ENCODE results near the gene ZC3HAV1. TPM values are rescaled to one million over a fixed set of nuclear protein-coding genes. Genes with fewer than 3 reads are reported as not detected.
A peak's percentile ranks its signal among the peaks of the same experiment; 100 is the strongest.
"Not testable (repeated sequence)": the region's sequence is repeated elsewhere in the genome, so short reads cannot be mapped to it uniquely, and the experiment has no call there.

Gene ZC3HAV1
- total RNA-seq, 1 donor from 2014 or later = 43.6 TPM

- H3K4me3 ChIP-seq = no peak overlapping the region
- H3K4me1 ChIP-seq = peaks cover 7% of the 10 kb centered on the region
- intact Hi-C loops (cut with DNase I) = no loop called here
- H3K36me3 ChIP-seq = peaks cover 95% of the 10 kb centered on the region
- H3K27ac ChIP-seq = no peak overlapping the region
- no peaks in the 10 kb centered on the region for H3K9me3 ChIP-seq
- no peak for TF ChIP-seq CTCF (IDR thresholded peaks at IDR 0.05)
- DNase-seq (no peak), ATAC-seq (no peak)
- no peaks in the 10 kb centered on the region for H3K27me3 ChIP-seq (ENCODE audit: low read depth)
Measured at GRCh38 chr7:139060695-139061237, 48.8 kb downstream of the ZC3HAV1 start.

- ATAC-seq (no peak), DNase-seq (no peak)
- Histone ChIP-seq H3K27me3 (ENCODE audit: low read depth) (no peaks in the 10 kb centered on the region), H3K4me1 (peaks cover 7% of the 10 kb centered on the region), H3K36me3 (peaks cover 95% of the 10 kb centered on the region), H3K4me3 (no peak overlapping the region), H3K9me3 (no peaks in the 10 kb centered on the region), H3K27ac (no peak overlapping the region)
- no peak for TF ChIP-seq CTCF (IDR thresholded peaks at IDR 0.05)
- intact Hi-C loops (cut with DNase I) = no loop called here
Measured at GRCh38 chr7:139059905-139060304, 49.6 kb downstream of the ZC3HAV1 start.

- H3K27ac ChIP-seq = no peak overlapping the region
- no peak for TF ChIP-seq CTCF (IDR thresholded peaks at IDR 0.05)
- H3K27me3 ChIP-seq (ENCODE audit: low read depth) = no peaks in the 10 kb centered on the region
- DNase-seq (no peak), ATAC-seq (peak in 1 of 2 donors; percentile 32)
- intact Hi-C loops (cut with DNase I) = no loop called here
- no peaks in the 10 kb centered on the region for H3K9me3 ChIP-seq
- H3K4me1 ChIP-seq = peaks cover 7% of the 10 kb centered on the region
- peaks cover 95% of the 10 kb centered on the region for H3K36me3 ChIP-seq
- H3K4me3 ChIP-seq = no peak overlapping the region
Measured at GRCh38 chr7:139058943-139059342, 50.6 kb downstream of the ZC3HAV1 start.

- no peak overlapping the region for H3K27ac ChIP-seq
- H3K4me1 ChIP-seq = peaks cover 7% of the 10 kb centered on the region
- ATAC-seq (no peak), DNase-seq (no peak)
- no peaks in the 10 kb centered on the region for H3K27me3 ChIP-seq (ENCODE audit: low read depth)
- intact Hi-C loops (cut with DNase I) = no loop called here
- TF ChIP-seq CTCF (IDR thresholded peaks at IDR 0.05) = no peak
- H3K9me3 ChIP-seq = no peaks in the 10 kb centered on the region
- peaks cover 95% of the 10 kb centered on the region for H3K36me3 ChIP-seq
- H3K4me3 ChIP-seq = no peak overlapping the region
Measured at GRCh38 chr7:139055674-139056073, 53.8 kb downstream of the ZC3HAV1 start.

GRCh38 chr7:139054656-139055055, 54.9 kb downstream of the ZC3HAV1 start:
- intact Hi-C loops (cut with DNase I); H3K4me1 ChIP-seq; H3K27ac ChIP-seq; DNase-seq; H3K27me3 ChIP-seq (ENCODE audit: low read depth); H3K4me3 ChIP-seq; ATAC-seq; H3K9me3 ChIP-seq: not testable (repeated sequence)
- peaks cover 94% of the 10 kb centered on the region for H3K36me3 ChIP-seq

- H3K27ac ChIP-seq = no peak overlapping the region
- ATAC-seq (no peak), DNase-seq (no peak)
- H3K4me3 ChIP-seq = no peak overlapping the region
- intact Hi-C loops (cut with DNase I) = no loop called here
- peaks cover 94% of the 10 kb centered on the region for H3K36me3 ChIP-seq
- no peaks in the 10 kb centered on the region for H3K9me3 ChIP-seq
- peaks cover 3% of the 10 kb centered on the region for H3K4me1 ChIP-seq
- H3K27me3 ChIP-seq (ENCODE audit: low read depth) = no peaks in the 10 kb centered on the region
- TF ChIP-seq CTCF (IDR thresholded peaks at IDR 0.05) = no peak
Measured at GRCh38 chr7:139054101-139054500, 55.4 kb downstream of the ZC3HAV1 start.
